ENCODE measurements around the gene FGF4. TPM values are rescaled to one million over a fixed set of nuclear protein-coding genes. Genes with fewer than 3 reads are reported as not detected.

FGF4 gene
- total and polyA plus RNA-seq, 10 of the 15 experiments (the other 5 are each of a cell fraction or from before 2014, with no cell fraction given): not detected

GRCh38 chr11:69788956-69789355 is 13.8 kb upstream of the FGF4 start:
- ChIA-PET RAD21 (ENCODE audit: unreplicated experiment) (no interaction called here), CTCF (no interaction called here), SMC1A (ENCODE audit: uncharacterized antibody, unreplicated experiment) (no interaction called here), POLR2A (no interaction called here)
- intact Hi-C loops (cut with micrococcal nuclease; ENCODE audit: unreplicated experiment): no loop called here
- 60% methylated on average over 11 of the region's 11 CpGs for WGBS (ENCODE audit: insufficient coverage, insufficient replicate concordance, low lambda C conversion rate, missing lambda C conversion rate)
- Histone ChIP-seq H3K27ac (ENCODE audit: control insufficient read depth, insufficient read depth) (no peak overlapping the region), H3K4me3 (no peak overlapping the region), H3K9ac (ENCODE audit: control insufficient read depth, insufficient read depth, low read length) (no peak overlapping the region), H3K4me1 (ENCODE audit: control insufficient read depth, insufficient read depth, low read length) (no peaks in the 10 kb centered on the region), H4K20me1 (ENCODE audit: control insufficient read depth, insufficient read depth) (no peaks in the 10 kb centered on the region), H3K4me2 (ENCODE audit: control insufficient read depth, insufficient read depth) (no peak overlapping the region), H3K36me3 (ENCODE audit: control insufficient read depth in 2 of 2, insufficient read depth in 2 of 2, low read length in 1 of 2) (no peaks in the 10 kb centered on the region), H3K9me3 (replicated peaks; ENCODE audit: control insufficient read depth, insufficient read depth, low read length) (no peaks in the 10 kb centered on the region), H3K27me3 (replicated peaks in 1 of 2; ENCODE audit: control insufficient read depth in 2 of 2, insufficient read depth in 2 of 2, low read length in 1 of 2) (peaks cover 1 to 5% of the 10 kb centered on the region in 2 experiments; a peak in 3 of 4 replicates), H3K79me2 (ENCODE audit: control insufficient read depth, insufficient read depth, low read length) (no peaks in the 10 kb centered on the region), H2AFZ (ENCODE audit: control insufficient read depth, low read depth, low read length) (no peak overlapping the region)
- no peak for TF ChIP-seq SREBF2 (IDR thresholded peaks at IDR 0.05; ENCODE audit: low read length)
- no peak for TF ChIP-seq SMC3 (IDR thresholded peaks at IDR 0.05; ENCODE audit: borderline replicate concordance, low read length)
- TF ChIP-seq BRCA1 (IDR thresholded peaks at IDR 0.05; ENCODE audit: low read depth, low read length): no peak
- DNase-seq (ENCODE audit: low read depth, low spot score) (no peak), ATAC-seq (no peak), FAIRE-seq (no peak)
- no TSS peak for BruUV-seq (replicated peaks)
- in situ Hi-C loops (cut with MboI): no loop called here

DNA sequence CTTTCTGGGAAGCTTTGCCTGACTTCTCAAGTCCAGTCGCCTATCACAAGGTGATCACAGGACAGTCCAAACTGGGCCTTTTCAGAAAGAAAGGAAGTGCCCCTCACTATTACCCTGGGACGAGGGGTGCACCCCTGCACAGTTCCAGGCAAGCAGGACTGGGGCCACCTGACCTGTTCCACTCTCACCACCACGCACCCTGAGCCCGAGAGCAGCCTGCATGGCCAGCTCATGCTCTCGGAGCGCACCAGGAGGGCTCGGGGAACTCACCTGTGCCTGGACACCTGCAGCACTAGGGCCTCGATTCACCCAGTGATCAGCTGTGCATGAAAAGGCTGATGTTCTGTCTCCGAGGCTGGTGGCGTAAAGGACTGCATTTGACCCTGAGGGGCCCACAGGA is 12.8 kb upstream of the FGF4 start:
- H3K27ac ChIP-seq (ENCODE audit: control insufficient read depth, insufficient read depth): no peak overlapping the region
- H3K9me3 ChIP-seq (replicated peaks; ENCODE audit: control insufficient read depth, insufficient read depth, low read length): no peaks in the 10 kb centered on the region
- no TSS peak for BruUV-seq (replicated peaks)
- no peak overlapping the region for H2AFZ ChIP-seq (ENCODE audit: control insufficient read depth, low read depth, low read length)
- H3K79me2 ChIP-seq (ENCODE audit: control insufficient read depth, insufficient read depth, low read length): no peaks in the 10 kb centered on the region
- H3K9ac ChIP-seq (ENCODE audit: control insufficient read depth, insufficient read depth, low read length): no peak overlapping the region
- no peak overlapping the region for H3K4me2 ChIP-seq (ENCODE audit: control insufficient read depth, insufficient read depth)
- H3K36me3 ChIP-seq (ENCODE audit: control insufficient read depth in 2 of 2, insufficient read depth in 2 of 2, low read length in 1 of 2): no peaks in the 10 kb centered on the region
- ATAC-seq (no peak), DNase-seq (ENCODE audit: low read depth, low spot score) (no peak), FAIRE-seq (no peak)
- 35% methylated on average over 10 of the region's 10 CpGs for WGBS (ENCODE audit: insufficient coverage, insufficient replicate concordance, low lambda C conversion rate, missing lambda C conversion rate)
- H4K20me1 ChIP-seq (ENCODE audit: control insufficient read depth, insufficient read depth): no peaks in the 10 kb centered on the region
- no peak overlapping the region for H3K4me3 ChIP-seq
- H3K27me3 ChIP-seq (replicated peaks in 1 of 2; ENCODE audit: control insufficient read depth in 2 of 2, insufficient read depth in 2 of 2, low read length in 1 of 2): peaks cover 1 to 5% of the 10 kb centered on the region in 2 experiments; a peak in 3 of 4 replicates
- CTCF ChIA-PET: no interaction called here
- H3K4me1 ChIP-seq (ENCODE audit: control insufficient read depth, insufficient read depth, low read length): no peaks in the 10 kb centered on the region
- intact Hi-C loops (cut with micrococcal nuclease; ENCODE audit: unreplicated experiment): no loop called here
- in situ Hi-C loops (cut with MboI): no loop called here
- POLR2A ChIA-PET: no interaction called here
- RAD21 ChIA-PET (ENCODE audit: unreplicated experiment): no interaction called here
- SMC1A ChIA-PET (ENCODE audit: uncharacterized antibody, unreplicated experiment): no interaction called here
- TF ChIP-seq TCF7 (IDR thresholded peaks at IDR 0.05; ENCODE audit: borderline replicate concordance) (no peak), NFYB (IDR thresholded peaks at IDR 0.05; ENCODE audit: insufficient read depth, low read depth, low read length) (no peak), RELA (IDR thresholded peaks at IDR 0.05; ENCODE audit: borderline replicate concordance, partially characterized antibody) (no peak), NFXL1 (IDR thresholded peaks at IDR 0.05; ENCODE audit: borderline replicate concordance) (no peak), CEBPZ (IDR thresholded peaks at IDR 0.05; ENCODE audit: low read depth, low read length) (no peak)
- TF ChIP-seq, protein P1, sequence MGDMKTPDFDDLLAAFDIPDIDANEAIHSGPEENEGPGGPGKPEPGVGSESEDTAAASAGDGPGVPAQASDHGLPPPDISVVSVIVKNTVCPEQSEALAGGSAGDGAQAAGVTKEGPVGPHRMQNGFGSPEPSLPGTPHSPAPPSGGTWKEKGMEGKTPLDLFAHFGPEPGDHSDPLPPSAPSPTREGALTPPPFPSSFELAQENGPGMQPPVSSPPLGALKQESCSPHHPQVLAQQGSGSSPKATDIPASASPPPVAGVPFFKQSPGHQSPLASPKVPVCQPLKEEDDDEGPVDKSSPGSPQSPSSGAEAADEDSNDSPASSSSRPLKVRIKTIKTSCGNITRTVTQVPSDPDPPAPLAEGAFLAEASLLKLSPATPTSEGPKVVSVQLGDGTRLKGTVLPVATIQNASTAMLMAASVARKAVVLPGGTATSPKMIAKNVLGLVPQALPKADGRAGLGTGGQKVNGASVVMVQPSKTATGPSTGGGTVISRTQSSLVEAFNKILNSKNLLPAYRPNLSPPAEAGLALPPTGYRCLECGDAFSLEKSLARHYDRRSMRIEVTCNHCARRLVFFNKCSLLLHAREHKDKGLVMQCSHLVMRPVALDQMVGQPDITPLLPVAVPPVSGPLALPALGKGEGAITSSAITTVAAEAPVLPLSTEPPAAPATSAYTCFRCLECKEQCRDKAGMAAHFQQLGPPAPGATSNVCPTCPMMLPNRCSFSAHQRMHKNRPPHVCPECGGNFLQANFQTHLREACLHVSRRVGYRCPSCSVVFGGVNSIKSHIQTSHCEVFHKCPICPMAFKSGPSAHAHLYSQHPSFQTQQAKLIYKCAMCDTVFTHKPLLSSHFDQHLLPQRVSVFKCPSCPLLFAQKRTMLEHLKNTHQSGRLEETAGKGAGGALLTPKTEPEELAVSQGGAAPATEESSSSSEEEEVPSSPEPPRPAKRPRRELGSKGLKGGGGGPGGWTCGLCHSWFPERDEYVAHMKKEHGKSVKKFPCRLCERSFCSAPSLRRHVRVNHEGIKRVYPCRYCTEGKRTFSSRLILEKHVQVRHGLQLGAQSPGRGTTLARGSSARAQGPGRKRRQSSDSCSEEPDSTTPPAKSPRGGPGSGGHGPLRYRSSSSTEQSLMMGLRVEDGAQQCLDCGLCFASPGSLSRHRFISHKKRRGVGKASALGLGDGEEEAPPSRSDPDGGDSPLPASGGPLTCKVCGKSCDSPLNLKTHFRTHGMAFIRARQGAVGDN (IDR thresholded peaks at IDR 0.05): no peak

Data from GM12878 (cell line).